Astrocyte of the cerebellum (primary cell): ENCODE data around the gene NUAK1.

ENCODE experiments used
- DNase-seq: peaks from one replicate; pipeline ENCODE4 v3.0.0-alpha.2; 2011; ENCODE audit warnings: low read depth
- H3K4me3 ChIP-seq: 2 replicates; pipeline ENCODE4 v1.5.1; 2011; ENCODE audit warnings: mild to moderate bottlenecking, low read depth, low read length, moderate library complexity
- in situ Hi-C: cut with HindIII; loops from 2 replicates; pipeline ENCODE4 v1.10.0; 2017; ENCODE audit warnings: low sequenced_read_pairs
- TF ChIP-seq, protein P1 (sequence below): IDR thresholded peaks from 2 replicates; pipeline ENCODE4 v1.5.1; 2012; ENCODE audit warnings: low read length, low read depth, moderate library complexity, mild to moderate bottlenecking; ENCODE audit errors: missing control alignments

Gene NUAK1

DNA sequence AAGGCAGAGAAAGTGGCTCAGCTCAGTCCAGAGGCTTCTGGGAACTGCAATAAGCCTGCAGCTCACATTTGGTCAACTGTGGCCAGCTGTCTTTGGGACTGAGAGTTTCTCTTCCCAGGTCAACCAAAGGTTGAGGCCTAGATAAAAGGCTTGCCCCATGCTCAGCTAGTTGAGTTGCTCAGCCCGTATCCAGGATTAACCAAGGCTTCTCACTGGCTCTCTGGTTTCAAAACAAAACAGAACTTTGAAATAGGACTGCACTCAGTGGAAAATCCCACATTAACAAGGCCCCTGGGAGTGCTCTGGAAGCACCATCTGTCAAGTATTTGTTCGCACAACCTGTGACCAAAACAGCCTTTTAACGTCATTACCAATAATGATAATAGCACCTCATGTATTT, 40.3 kb upstream of the NUAK1 start:
- in situ Hi-C loops, result no loop called here
- DNase-seq, result no peak
- TF ChIP-seq, protein P1, sequence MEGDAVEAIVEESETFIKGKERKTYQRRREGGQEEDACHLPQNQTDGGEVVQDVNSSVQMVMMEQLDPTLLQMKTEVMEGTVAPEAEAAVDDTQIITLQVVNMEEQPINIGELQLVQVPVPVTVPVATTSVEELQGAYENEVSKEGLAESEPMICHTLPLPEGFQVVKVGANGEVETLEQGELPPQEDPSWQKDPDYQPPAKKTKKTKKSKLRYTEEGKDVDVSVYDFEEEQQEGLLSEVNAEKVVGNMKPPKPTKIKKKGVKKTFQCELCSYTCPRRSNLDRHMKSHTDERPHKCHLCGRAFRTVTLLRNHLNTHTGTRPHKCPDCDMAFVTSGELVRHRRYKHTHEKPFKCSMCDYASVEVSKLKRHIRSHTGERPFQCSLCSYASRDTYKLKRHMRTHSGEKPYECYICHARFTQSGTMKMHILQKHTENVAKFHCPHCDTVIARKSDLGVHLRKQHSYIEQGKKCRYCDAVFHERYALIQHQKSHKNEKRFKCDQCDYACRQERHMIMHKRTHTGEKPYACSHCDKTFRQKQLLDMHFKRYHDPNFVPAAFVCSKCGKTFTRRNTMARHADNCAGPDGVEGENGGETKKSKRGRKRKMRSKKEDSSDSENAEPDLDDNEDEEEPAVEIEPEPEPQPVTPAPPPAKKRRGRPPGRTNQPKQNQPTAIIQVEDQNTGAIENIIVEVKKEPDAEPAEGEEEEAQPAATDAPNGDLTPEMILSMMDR, result no peak
- no peak overlapping the region for H3K4me3 ChIP-seq

DNA sequence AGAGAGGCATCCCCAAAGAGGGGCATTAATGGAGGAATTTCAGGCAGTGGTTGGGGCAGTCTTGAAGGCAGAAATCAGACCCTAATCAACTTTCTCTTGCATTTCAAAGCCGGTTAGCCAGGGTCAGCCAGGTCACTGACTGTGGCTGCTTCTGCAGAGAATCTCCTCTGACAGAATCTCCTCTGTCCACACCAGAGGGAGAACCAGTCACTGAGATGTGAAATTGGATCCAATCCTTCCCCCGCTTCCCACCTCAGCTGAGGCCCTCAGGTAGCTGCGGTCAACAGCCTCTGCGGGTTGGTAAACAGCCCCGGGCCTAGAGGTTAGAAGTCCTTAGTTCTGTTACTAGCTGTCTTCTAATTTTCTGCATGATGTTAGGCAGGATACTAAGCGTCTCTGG, 39.8 kb upstream of the NUAK1 start:
- TF ChIP-seq, protein P1, result no peak
- in situ Hi-C loops, result no loop called here
- no peak overlapping the region for H3K4me3 ChIP-seq
- no peak for DNase-seq

DNA sequence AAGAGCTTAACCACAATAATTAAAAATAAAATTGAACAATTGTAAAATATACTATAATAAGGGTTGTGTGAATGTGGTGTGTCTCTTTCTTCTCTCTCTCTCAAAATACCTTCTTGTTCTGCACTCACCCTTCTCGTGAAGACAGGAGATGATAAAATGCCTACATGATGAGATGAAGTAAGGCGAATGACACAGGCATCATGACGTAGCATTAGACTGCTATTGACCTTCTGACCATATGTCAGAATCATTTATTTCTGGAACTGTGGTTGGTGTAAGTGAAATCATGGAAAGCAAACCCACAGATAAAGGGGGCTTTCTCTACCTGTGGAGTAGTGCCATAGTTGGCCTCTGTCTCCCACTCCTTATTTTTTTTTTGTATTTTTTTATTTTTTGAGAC, 37.8 kb upstream of the NUAK1 start:
- DNase-seq, result no peak
- H3K4me3 ChIP-seq, result no peak overlapping the region
- in situ Hi-C loops, result no loop called here
- TF ChIP-seq, protein P1, result no peak

DNA sequence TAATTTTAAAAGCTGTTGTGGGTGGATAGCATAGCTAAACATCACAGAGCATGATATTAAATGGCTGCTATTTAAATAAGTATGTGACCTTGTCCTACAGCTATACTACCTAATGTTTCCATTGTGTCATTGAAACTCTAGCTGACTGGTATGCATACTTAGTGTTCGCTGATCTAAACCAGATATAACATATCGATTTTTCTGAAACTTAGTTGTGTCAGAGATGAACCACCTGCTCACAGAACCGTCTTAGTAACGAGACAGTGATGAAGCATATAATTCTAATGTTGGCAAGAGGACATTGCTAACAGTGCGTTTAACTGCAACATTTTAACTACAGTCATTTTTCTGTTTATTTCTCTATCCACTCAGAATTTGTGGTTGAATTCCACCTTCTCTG, 36.1 kb upstream of the NUAK1 start:
- H3K4me3 ChIP-seq, result no peak overlapping the region
- DNase-seq, result no peak
- TF ChIP-seq, protein P1, result no peak
- in situ Hi-C loops, result no loop called here

DNA sequence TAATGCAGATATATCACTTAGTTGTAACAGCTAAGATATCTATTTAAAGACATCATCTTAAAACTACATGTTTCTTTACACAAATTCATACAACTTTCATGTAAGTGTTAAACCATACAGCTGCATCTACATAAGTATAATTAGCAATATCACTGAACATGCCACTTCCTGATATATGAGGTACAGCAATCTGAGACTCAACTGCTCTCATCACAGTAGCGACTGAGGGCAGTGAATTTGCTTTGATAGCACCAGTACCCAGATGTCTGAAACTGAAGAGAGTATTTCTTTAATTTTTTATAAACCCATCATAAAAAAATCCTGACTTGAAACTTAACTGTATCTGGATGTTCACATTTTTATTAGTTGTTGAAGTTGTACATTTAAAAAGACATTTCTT, 34.7 kb upstream of the NUAK1 start:
- DNase-seq, result no peak
- in situ Hi-C loops, result no loop called here

DNA sequence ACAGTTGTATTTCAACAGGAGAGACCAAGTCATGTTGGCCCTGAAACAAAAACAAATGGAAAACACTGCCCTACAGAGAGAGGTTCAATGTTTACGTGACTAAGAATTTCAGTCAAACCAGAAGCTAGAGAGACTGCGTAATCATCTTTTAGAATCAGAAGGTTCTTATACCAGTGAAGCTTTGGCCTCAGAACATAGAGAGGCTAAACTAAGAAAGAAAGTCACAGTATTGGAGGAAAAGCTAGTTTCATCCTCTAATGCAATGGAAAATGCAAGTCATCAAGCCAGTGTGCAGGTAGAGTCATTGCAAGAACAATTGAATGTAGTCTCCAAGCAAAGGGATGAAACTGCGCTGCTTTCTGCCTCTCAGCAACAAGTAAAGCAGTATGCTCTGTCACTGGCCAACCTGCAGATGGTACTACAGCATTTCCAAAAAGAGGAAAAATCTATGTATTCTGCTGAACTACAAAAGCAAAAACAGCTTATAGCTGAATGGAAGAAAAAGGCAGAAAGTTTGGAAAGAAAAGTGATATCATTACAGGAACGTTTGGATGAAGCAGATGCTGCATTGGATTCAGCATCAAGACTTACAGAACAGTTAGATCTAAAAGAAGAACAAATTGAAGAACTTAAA, 32.5 kb upstream of the NUAK1 start:
- no peak for DNase-seq
- in situ Hi-C loops, result no loop called here

More for the DNA sequence above, 34.7 kb upstream of the NUAK1 start:
- TF ChIP-seq, protein P1, result no peak
- H3K4me3 ChIP-seq, result no peak overlapping the region

More for the DNA sequence above, 32.5 kb upstream of the NUAK1 start:
- TF ChIP-seq, protein P1, result no peak
- no peak overlapping the region for H3K4me3 ChIP-seq
